HepG2 (cell line): ENCODE measurements around the gene NAA11. TPM values are rescaled to one million over a fixed set of nuclear protein-coding genes. Genes with fewer than 3 reads are reported as not detected.

Experiments used
- ATAC-seq: fragments of 200-7000 bp; cut with Tn5 transposase; 3 replicates; pipeline ENCODE4 v1.9.1; 2020; ENCODE audit warnings: mild to moderate bottlenecking, moderate library complexity
- Bru-seq: library from RNA; stranded (reverse); fragments of 400-500 nt; gene quantifications from one replicate; lab custom pipeline; 2021; lab: Mats Ljungman, UMichigan
- BruChase-seq, 2 experiments: library from RNA; stranded (reverse); fragments of 400-500 nt; gene quantifications; one replicate each; lab custom pipeline; 2021; lab: Mats Ljungman, UMichigan
- BruUV-seq: library from RNA; stranded (reverse); fragments of 400-500 nt; replicated peaks from 2 replicates; lab custom pipeline; 2021; lab: Mats Ljungman, UMichigan
- CTCF ChIA-PET: fragments of 300-600 bp; formaldehyde crosslinking; extraction: SDS; loops from one replicate; lab custom pipeline; 2021; ENCODE audit warnings: low total read pairs, inconsistent platforms, low intra/inter-chr PET ratio; lab: Yijun Ruan, JAX
- POLR2A ChIA-PET: fragments of 350-600 bp; sonication (Branson Sonifier 250); formaldehyde crosslinking; loops from one replicate; lab custom pipeline; 2020; ENCODE audit warnings: antibody characterized with exemption, inconsistent platforms; lab: Yijun Ruan, JAX
- DNase-seq: peaks from one replicate; pipeline ENCODE4 v3.0.0-alpha.2; 2015; ENCODE audit warnings: low spot score
- FAIRE-seq: peaks from 3 replicates; lab custom pipeline; 2011; peaks lifted over from hg19 to GRCh38; lab: Jason Lieb, UNC
- H2AFZ ChIP-seq: one replicate; pipeline ENCODE4 v1.6.1; 2011; ENCODE audit warnings: low read length, inconsistent platforms
- H3K27ac ChIP-seq: fragments of 300-600 bp; 3 replicates; pipeline ENCODE4 v1.8.0; 2011; ENCODE audit warnings: mixed run types, mild to moderate bottlenecking, mixed read lengths, low read length, inconsistent platforms; ENCODE audit not compliant: insufficient read depth; ENCODE audit errors: extremely low read length
- H3K27me3 ChIP-seq, 2 experiments: fragments of 200-600 bp in 1 of 2; 2 replicates in 1 of 2; 3 replicates in 1 of 2; pipeline versions ENCODE4 v1.6.0 to v1.8.0; 2011; ENCODE audit warnings: low read length in 2 of 2, mild to moderate bottlenecking in 2 of 2, moderate library complexity in 2 of 2, inconsistent platforms in 1 of 2; ENCODE audit not compliant: insufficient read depth in 2 of 2, control insufficient read depth in 1 of 2
- H3K36me3 ChIP-seq, 2 experiments: fragments of 200-600 bp in 1 of 2; replicated peaks in 1 of 2; 2 replicates in 1 of 2; 3 replicates in 1 of 2; pipeline versions ENCODE4 v1.5.1 to v1.8.0; 2011; ENCODE audit warnings: low read length in 2 of 2, inconsistent platforms in 1 of 2; ENCODE audit not compliant: insufficient read depth in 2 of 2, control insufficient read depth in 1 of 2
- H3K4me1 ChIP-seq: 2 replicates; pipeline ENCODE4 v1.5.1; 2012; ENCODE audit warnings: low read length, inconsistent platforms; ENCODE audit not compliant: insufficient read depth
- H3K4me2 ChIP-seq: 2 replicates; pipeline ENCODE4 v1.6.0; 2011; ENCODE audit warnings: low read depth, low read length, inconsistent platforms
- H3K4me3 ChIP-seq, 3 experiments: fragments of 200-600 bp in 1 of 3; sonication (generic), shearing (Covaris generic) in 1 of 3; replicated peaks in 1 of 3; 2 replicates each; pipeline ENCODE4 v1.5.1; 2011 to 2016; ENCODE audit warnings: low read length in 3 of 3, inconsistent platforms in 2 of 3, low read depth in 2 of 3, mild to moderate bottlenecking in 2 of 3, control low read depth in 1 of 3, mixed read lengths in 1 of 3; ENCODE audit not compliant: insufficient read depth in 1 of 3
- H3K79me2 ChIP-seq: one replicate; pipeline ENCODE4 v1.6.1; 2011; ENCODE audit warnings: low read length, inconsistent platforms; ENCODE audit not compliant: insufficient read depth
- H3K9ac ChIP-seq: 2 replicates; pipeline ENCODE4 v1.6.0; 2011; ENCODE audit warnings: mild to moderate bottlenecking, low read depth, low read length, inconsistent platforms; ENCODE audit not compliant: insufficient read depth
- H3K9me3 ChIP-seq: 2 replicates; pipeline ENCODE4 v1.5.1; 2012; ENCODE audit warnings: mild to moderate bottlenecking, low read length
- H4K20me1 ChIP-seq: 2 replicates; pipeline ENCODE4 v1.6.0; 2011; ENCODE audit warnings: inconsistent platforms, mild to moderate bottlenecking, low read length, moderate library complexity; ENCODE audit not compliant: insufficient read depth
- ATF6 ChIP-seq: sonication (generic); formaldehyde crosslinking; conservative IDR thresholded peaks from 2 replicates; pipeline ENCODE4 v1.4.0; 2020; ENCODE audit warnings: missing genetic modification reagents
- HNRNPL ChIP-seq: fragments of 200-400 bp; formaldehyde crosslinking; IDR thresholded peaks from 2 replicates; pipeline ENCODE4 v1.6.1; 2017; ENCODE audit warnings: mild to moderate bottlenecking, low read depth, low read length
- ZFP1 ChIP-seq: IDR thresholded peaks from 2 replicates; pipeline ENCODE4 v1.6.1; 2016
- ZNF484 ChIP-seq: sonication (generic); formaldehyde crosslinking; IDR thresholded peaks from 2 replicates; pipeline ENCODE4 v1.5.1; 2020; ENCODE audit warnings: mild to moderate bottlenecking, low read depth, missing genetic modification reagents, borderline replicate concordance
- ZNF546 ChIP-seq: sonication (generic); formaldehyde crosslinking; conservative IDR thresholded peaks from 2 replicates; pipeline ENCODE4 v1.8.1; 2023; ENCODE audit warnings: mild to moderate bottlenecking, missing genetic modification reagents
- ZNF704 ChIP-seq: sonication (generic); formaldehyde crosslinking; IDR thresholded peaks from 2 replicates; pipeline ENCODE4 v1.8.1; 2023; ENCODE audit warnings: mild to moderate bottlenecking, inconsistent platforms, moderate library complexity, missing genetic modification reagents, borderline replicate concordance
- WGBS: methylation state at CpG from one replicate; pipeline ENCODE4 v1.1.6; 2017; ENCODE audit warnings: low lambda C conversion rate; 5-methylcytosine and 5-hydroxymethylcytosine counted together
- in situ Hi-C: cut with HindIII; loops from 2 replicates; pipeline ENCODE4 v1.10.0; 2017; ENCODE audit warnings: low pct_unique_long_range_greater_than_20kb; ENCODE audit not compliant: extremely low pct_ligation_motif_present
- intact Hi-C: fragments of 100-400 bp; cut with micrococcal nuclease; formaldehyde crosslinking; loops from one replicate; pipeline ENCODE4 v1.10.0; 2022; ENCODE audit not compliant: unreplicated experiment
- long read RNA-seq, 2 experiments: library from RNA in 1 of 2; library from polyadenylated mRNA in 1 of 2; stranded (forward) in 1 of 2; unstranded in 1 of 2; transcript quantifications; one replicate each; pipeline ENCODE4 v2.0.0, GENCODE V29; 2019 to 2022
- polyA minus RNA-seq, 3 experiments: library from RNA; depleted of rRNA, polyadenylated mRNA; stranded (reverse); fragments of >200 nt; gene quantifications; 2 replicates each; pipeline ENCODE4 v1.2.3, GENCODE V29; 2011; ENCODE audit warnings: low replicate concordance in 1 of 3
- polyA plus RNA-seq, 8 experiments: library from polyadenylated mRNA; depleted of rRNA in 3 of 8; stranded (reverse) in 7 of 8; unstranded in 1 of 8; fragments of >200 nt; fragmentation: Illumina TruSeq in 4 of 8; extraction: Trizol in 4 of 8; gene quantifications; 2 replicates each; pipeline versions ENCODE4 v1.2.1 to v1.2.3, GENCODE V29; 2011 to 2016; ENCODE audit warnings: low read depth in 4 of 8, missing spikeins in 1 of 8, mixed read lengths in 1 of 8; ENCODE audit not compliant: insufficient read depth in 1 of 8
- total RNA-seq, 5 experiments: library from RNA; depleted of rRNA; stranded (reverse); fragments of >200 nt; fragmentation: Illumina TruSeq; extraction: Trizol; gene quantifications; 2 replicates each; pipeline ENCODE4 v1.2.3, GENCODE V29; 2016; ENCODE audit warnings: low read depth in 1 of 5
- TF ChIP-seq, protein P1 (sequence below): sonication (generic); formaldehyde crosslinking; IDR thresholded peaks from 2 replicates; pipeline ENCODE4 v1.8.1; 2023; ENCODE audit warnings: mild to moderate bottlenecking, moderate library complexity, missing genetic modification reagents
- TF ChIP-seq, protein P2 (sequence below): sonication (generic); formaldehyde crosslinking; IDR thresholded peaks from 2 replicates; pipeline ENCODE4 v1.5.0; 2020; ENCODE audit warnings: mild to moderate bottlenecking, missing genetic modification reagents
- TF ChIP-seq, protein P3 (sequence below): sonication (generic); formaldehyde crosslinking; IDR thresholded peaks from 2 replicates; pipeline ENCODE4 v1.8.1; 2022; ENCODE audit warnings: low read depth, mild to moderate bottlenecking, missing genetic modification reagents

The NAA11 gene
- total RNA-seq (2016; rRNA removed; fragmentation: Illumina TruSeq; extraction: Trizol) (not detected in 2 replicates), polyA plus RNA-seq (2011; rRNA removed) (not detected in 2 replicates), polyA minus RNA-seq (2011; rRNA and poly(A)+ RNA removed; ENCODE audit: low replicate concordance) (0.06 and 0.16 TPM in 2 replicates), Bru-seq, nascent RNA (not detected), BruChase-seq, experiment 1, labeled RNA remaining after a 6-hour chase (not detected), BruChase-seq, experiment 2, labeled RNA remaining after a 2-hour chase (not detected)
- total RNA-seq (2016; cell fraction: cytosol; rRNA removed; fragmentation: Illumina TruSeq; extraction: Trizol; ENCODE audit: low read depth), result not detected in 2 replicates
- not detected in 2 replicates for total RNA-seq (2016; cell fraction: insoluble cytoplasmic fraction; rRNA removed; fragmentation: Illumina TruSeq; extraction: Trizol)
- total RNA-seq (2016; cell fraction: membrane; rRNA removed; fragmentation: Illumina TruSeq; extraction: Trizol), result not detected in 2 replicates
- total RNA-seq (2016; cell fraction: nucleus; rRNA removed; fragmentation: Illumina TruSeq; extraction: Trizol), result not detected in 2 replicates
- polyA plus RNA-seq (2011; cell fraction: cytosol; rRNA removed), result not detected in 2 replicates
- not detected in 2 replicates for polyA plus RNA-seq (2011; cell fraction: nucleus; rRNA removed)
- polyA plus RNA-seq (2012), result not detected in 2 replicates
- polyA plus RNA-seq (2016; cell fraction: cytosol; fragmentation: Illumina TruSeq; extraction: Trizol; ENCODE audit: low read depth), result not detected in 2 replicates
- not detected in 2 replicates for polyA plus RNA-seq (2016; cell fraction: insoluble cytoplasmic fraction; fragmentation: Illumina TruSeq; extraction: Trizol; ENCODE audit: low read depth)
- not detected in 2 replicates for polyA plus RNA-seq (2016; cell fraction: membrane; fragmentation: Illumina TruSeq; extraction: Trizol; ENCODE audit: low read depth)
- not detected in 2 replicates for polyA plus RNA-seq (2016; cell fraction: nucleus; fragmentation: Illumina TruSeq; extraction: Trizol; ENCODE audit: insufficient read depth, low read depth)
- polyA minus RNA-seq (2011; cell fraction: cytosol; rRNA and poly(A)+ RNA removed), result not detected in 2 replicates
- polyA minus RNA-seq (2011; cell fraction: nucleus; rRNA and poly(A)+ RNA removed), result not detected in 2 replicates
- long read RNA-seq, experiment 1, result 0 reads
- long read RNA-seq, experiment 2, result 0 reads

DNA sequence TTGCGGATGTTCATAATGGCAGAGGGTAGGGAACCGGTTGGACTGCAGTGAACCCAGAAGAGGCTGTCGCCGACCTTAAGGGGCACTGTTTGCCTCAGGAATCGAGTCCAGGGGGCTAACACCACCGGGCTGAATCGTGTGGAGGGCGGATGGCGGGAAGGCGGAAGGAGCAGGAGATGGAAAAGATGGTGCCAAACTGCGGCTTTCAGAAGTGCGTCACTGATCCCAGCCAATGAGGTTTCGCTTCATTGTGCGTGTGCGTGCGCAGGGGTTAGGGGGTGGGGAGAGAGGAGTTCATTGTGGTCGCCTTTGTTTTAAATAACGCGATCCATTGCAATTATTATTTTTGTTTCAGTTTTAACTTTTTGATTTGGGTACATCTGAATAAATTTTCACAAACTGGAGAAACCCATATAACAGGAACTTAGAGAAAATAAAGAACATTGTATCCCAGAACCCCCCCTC is at the start of gene NAA11:
TSS of gene NAA11 (minus strand) at position 198 of the 465 bp plus-strand sequence. CDS start at position 14, 184 bp downstream.
- Histone ChIP-seq H3K9me3 (no peaks in the 10 kb centered on the region), H3K9ac (no peak within 1 kb of the TSS), H4K20me1 (no peaks in the 10 kb centered on the region), H2AFZ (no peak within 1 kb of the TSS), H3K4me3 (no peak within 1 kb of the TSS), H3K4me1 (no peaks in the 10 kb centered on the region), H3K27me3 (no peaks in the 10 kb centered on the region), H3K79me2 (no peaks in the 10 kb centered on the region), H3K36me3 (no peaks in the 10 kb centered on the region), H3K27ac (no peak within 1 kb of the TSS), H3K4me2 (no peak within 1 kb of the TSS)
- CTCF ChIA-PET, result no interaction called here
- 58% methylated on average over 19 of the region's 19 CpGs for whole genome bisulfite sequencing
- POLR2A ChIA-PET, result no interaction called here
- FAIRE-seq (no peak), DNase-seq (no peak), ATAC-seq (no peak)
- BruUV-seq, result no TSS peak
- intact Hi-C loops, result no loop called here
- in situ Hi-C loops, result no loop called here
- TF ChIP-seq ZFP1 (no peak), ZNF484 (CRISPR knock-in tag) (no peak), ZNF704 (CRISPR knock-in tag) (no peak), HNRNPL (no peak), ZNF546 (CRISPR knock-in tag) (no peak), ATF6 (CRISPR knock-in tag) (no peak)
- TF ChIP-seq, protein P1, sequence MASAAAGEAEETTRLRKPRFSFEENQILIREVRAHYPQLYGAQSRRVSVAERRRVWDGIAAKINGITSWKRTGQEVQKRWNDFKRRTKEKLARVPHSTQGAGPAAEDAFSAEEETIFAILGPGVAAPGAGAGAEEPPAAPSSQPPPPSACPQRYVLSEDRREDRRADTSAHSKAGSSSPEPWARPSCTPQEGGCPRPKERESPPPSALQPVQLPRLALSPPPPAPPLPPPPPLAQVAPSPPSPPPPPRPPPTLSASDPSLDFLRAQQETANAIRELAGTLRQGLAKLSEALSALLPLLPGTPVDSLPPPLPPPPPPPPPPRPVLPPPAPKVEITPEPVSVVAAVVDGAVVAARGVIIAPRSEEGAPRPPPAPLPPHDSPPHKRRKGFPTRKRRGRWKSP (CRISPR knock-in tag), result no peak
- TF ChIP-seq, protein P2, sequence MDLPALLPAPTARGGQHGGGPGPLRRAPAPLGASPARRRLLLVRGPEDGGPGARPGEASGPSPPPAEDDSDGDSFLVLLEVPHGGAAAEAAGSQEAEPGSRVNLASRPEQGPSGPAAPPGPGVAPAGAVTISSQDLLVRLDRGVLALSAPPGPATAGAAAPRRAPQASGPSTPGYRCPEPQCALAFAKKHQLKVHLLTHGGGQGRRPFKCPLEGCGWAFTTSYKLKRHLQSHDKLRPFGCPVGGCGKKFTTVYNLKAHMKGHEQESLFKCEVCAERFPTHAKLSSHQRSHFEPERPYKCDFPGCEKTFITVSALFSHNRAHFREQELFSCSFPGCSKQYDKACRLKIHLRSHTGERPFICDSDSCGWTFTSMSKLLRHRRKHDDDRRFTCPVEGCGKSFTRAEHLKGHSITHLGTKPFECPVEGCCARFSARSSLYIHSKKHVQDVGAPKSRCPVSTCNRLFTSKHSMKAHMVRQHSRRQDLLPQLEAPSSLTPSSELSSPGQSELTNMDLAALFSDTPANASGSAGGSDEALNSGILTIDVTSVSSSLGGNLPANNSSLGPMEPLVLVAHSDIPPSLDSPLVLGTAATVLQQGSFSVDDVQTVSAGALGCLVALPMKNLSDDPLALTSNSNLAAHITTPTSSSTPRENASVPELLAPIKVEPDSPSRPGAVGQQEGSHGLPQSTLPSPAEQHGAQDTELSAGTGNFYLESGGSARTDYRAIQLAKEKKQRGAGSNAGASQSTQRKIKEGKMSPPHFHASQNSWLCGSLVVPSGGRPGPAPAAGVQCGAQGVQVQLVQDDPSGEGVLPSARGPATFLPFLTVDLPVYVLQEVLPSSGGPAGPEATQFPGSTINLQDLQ (CRISPR knock-in tag), result no peak
- TF ChIP-seq, protein P3, sequence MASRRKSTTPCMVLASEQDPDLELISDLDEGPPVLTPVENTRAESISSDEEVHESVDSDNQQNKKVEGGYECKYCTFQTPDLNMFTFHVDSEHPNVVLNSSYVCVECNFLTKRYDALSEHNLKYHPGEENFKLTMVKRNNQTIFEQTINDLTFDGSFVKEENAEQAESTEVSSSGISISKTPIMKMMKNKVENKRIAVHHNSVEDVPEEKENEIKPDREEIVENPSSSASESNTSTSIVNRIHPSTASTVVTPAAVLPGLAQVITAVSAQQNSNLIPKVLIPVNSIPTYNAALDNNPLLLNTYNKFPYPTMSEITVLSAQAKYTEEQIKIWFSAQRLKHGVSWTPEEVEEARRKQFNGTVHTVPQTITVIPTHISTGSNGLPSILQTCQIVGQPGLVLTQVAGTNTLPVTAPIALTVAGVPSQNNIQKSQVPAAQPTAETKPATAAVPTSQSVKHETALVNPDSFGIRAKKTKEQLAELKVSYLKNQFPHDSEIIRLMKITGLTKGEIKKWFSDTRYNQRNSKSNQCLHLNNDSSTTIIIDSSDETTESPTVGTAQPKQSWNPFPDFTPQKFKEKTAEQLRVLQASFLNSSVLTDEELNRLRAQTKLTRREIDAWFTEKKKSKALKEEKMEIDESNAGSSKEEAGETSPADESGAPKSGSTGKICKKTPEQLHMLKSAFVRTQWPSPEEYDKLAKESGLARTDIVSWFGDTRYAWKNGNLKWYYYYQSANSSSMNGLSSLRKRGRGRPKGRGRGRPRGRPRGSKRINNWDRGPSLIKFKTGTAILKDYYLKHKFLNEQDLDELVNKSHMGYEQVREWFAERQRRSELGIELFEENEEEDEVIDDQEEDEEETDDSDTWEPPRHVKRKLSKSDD, result no peak
